HG03565 (cell line): ENCODE measurements around the gene ARHGAP33.

Experiments used
- ATAC-seq: cut with Tn5 transposase; IDR thresholded peaks from one replicate; pipeline ENCODE4 v1.9.1; 2021; ENCODE audit warnings: mild to moderate bottlenecking, moderate library complexity; ENCODE audit not compliant: unreplicated experiment

ARHGAP33 gene, protein sequence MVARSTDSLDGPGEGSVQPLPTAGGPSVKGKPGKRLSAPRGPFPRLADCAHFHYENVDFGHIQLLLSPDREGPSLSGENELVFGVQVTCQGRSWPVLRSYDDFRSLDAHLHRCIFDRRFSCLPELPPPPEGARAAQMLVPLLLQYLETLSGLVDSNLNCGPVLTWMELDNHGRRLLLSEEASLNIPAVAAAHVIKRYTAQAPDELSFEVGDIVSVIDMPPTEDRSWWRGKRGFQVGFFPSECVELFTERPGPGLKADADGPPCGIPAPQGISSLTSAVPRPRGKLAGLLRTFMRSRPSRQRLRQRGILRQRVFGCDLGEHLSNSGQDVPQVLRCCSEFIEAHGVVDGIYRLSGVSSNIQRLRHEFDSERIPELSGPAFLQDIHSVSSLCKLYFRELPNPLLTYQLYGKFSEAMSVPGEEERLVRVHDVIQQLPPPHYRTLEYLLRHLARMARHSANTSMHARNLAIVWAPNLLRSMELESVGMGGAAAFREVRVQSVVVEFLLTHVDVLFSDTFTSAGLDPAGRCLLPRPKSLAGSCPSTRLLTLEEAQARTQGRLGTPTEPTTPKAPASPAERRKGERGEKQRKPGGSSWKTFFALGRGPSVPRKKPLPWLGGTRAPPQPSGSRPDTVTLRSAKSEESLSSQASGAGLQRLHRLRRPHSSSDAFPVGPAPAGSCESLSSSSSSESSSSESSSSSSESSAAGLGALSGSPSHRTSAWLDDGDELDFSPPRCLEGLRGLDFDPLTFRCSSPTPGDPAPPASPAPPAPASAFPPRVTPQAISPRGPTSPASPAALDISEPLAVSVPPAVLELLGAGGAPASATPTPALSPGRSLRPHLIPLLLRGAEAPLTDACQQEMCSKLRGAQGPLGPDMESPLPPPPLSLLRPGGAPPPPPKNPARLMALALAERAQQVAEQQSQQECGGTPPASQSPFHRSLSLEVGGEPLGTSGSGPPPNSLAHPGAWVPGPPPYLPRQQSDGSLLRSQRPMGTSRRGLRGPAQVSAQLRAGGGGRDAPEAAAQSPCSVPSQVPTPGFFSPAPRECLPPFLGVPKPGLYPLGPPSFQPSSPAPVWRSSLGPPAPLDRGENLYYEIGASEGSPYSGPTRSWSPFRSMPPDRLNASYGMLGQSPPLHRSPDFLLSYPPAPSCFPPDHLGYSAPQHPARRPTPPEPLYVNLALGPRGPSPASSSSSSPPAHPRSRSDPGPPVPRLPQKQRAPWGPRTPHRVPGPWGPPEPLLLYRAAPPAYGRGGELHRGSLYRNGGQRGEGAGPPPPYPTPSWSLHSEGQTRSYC

DNA sequence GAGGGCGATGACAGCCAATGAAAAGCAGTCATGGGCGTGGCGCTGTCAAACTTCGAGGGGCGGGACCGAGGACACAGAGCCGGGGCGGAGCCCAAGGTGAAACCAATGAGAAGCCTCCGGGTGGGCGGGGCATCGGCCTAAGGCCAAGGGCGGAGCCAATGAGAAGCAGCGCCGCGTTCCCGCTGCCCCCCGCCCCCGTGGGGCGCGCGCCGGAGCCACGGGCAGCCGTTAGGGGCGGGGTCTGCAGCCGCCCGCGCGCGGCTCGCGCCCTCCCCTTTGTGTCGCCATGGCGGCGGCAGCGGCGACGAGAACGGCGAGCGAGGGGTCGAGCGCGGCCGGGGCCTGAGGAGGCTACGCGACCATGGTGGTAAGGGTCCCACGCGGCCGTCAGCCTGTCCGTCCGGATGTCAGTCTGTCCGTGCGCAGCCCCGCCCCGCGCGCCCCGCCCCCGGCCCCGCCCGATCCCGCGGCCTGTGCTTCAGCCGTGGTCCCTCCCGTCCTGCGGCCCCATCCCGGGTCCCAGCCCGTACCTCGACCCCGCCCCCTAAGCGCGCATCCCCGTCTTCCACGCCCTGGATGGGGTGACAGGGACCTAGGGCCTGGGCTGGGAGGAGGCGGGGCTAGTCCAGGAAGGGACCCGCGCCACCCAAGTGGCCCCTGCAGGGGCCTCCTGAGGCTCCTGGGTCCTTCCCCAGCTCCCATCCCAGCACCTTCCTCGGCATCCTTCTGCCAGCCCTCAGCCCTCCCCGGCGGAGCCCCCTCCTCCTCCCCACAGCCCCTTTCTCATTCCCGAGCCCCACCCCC lies at the start of gene ARHGAP33:
Gene ARHGAP33, plus strand, starts transcription at position 267 of the 804 bp plus-strand sequence. Its CDS starts 95 bp downstream, at position 362.
- peak; percentile 92 for ATAC-seq

DNA sequence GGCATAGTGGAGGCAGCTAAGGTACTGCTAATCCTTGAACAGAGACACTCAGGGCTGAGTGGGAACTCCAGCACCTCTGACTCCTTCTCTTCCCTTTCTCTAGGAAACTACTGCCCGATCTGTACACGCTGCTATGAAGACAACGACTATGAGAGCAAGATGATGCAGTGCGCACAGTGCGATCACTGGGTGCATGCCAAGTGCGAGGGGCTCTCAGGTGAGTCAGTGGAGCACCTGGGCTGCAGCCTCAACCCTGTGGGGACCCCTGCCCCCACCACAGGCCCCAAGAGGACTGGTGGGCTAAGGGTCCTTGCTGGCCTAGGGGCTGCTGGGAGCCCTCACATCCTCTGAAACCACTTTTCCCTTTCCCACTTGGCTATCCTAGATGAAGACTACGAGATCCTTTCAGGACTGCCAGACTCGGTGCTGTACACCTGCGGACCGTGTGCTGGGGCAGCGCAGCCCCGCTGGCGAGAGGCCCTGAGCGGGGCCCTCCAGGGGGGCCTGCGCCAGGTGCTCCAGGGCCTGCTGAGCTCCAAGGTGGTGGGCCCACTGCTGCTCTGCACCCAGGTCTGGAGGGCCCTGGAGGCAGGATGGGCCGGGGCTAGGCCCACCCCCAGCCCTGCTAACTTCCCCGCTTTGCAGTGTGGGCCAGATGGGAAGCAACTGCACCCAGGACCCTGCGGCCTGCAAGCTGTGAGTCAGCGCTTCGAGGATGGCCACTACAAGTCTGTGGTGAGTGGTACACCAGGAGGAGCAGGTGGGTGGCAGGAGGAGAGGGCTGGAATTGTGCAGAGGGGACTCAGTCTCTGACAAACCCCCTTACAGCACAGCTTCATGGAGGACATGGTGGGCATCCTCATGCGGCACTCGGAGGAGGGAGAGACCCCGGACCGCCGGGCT lies 48.1 kb upstream of the ARHGAP33 start:
- ATAC-seq = no peak

DNA sequence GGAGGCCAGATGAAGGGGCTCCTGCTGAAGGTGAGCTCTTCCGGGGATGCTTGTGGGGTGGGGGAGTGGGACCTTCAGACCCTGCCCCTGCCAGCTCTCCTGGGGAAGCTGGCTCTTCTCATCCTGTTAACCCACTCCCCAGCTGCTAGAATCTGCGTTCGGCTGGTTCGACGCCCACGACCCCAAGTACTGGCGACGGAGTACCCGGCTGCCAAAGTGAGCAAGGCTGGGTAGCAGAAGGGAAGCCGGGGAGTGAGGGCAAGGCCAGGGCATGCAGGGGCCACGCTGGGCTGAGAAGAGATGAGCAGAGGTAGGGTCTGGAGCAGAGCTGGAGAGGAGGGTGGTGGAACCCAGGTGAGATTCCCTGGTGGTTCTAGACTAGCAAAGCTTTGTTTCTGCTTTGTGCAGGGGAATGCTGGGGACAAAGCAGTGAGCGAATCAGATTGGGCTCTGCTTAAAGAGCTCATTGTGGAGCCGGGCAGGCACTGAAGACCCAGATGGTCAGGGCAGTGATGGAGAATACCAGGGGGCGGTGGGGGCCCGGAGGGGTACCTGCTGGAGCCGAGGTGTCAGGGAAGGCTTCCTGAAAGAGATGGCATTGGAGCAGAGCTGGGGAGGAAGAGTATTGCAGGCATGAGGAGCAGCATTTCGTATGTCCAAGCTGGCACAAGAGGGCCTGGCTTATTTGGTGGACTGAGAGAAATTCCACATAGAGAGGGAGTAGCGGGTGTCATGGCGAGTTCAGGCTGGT lies 47.2 kb upstream of the ARHGAP33 start:
- ATAC-seq = no peak

DNA sequence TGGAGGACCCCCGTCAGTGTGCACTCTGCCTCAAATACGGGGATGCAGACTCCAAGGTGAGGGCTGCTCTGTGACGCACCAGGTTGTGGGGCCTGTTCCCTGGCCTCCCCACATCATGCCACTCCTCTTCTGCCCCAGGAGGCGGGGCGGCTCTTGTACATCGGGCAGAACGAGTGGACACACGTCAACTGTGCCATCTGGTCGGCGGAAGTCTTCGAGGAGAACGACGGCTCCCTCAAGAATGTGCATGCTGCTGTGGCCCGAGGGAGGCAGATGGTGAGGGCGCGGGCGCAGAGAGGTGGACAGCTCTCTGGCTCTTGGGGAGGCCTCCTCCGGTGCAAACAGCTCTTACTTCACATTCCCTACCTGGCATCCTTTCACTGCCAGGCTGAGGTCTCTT lies 46.3 kb upstream of the ARHGAP33 start:
- no peak for ATAC-seq

DNA sequence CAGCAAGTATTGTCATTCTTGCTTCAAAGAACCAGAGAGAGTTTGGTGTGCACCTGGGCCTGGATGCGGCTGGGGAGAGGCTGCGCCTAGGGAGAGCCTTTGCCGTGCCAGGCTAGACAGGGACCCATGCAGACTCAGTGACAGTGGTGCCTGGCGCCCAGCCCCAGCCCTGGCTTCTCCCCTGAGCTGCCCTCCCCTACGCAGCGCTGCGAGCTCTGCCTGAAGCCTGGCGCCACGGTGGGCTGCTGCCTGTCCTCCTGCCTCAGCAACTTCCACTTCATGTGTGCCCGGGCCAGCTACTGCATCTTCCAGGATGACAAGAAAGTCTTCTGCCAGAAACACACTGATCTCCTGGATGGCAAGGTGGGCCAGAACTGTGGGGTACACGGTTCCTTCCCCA lies 45.6 kb upstream of the ARHGAP33 start:
- no peak for ATAC-seq

DNA sequence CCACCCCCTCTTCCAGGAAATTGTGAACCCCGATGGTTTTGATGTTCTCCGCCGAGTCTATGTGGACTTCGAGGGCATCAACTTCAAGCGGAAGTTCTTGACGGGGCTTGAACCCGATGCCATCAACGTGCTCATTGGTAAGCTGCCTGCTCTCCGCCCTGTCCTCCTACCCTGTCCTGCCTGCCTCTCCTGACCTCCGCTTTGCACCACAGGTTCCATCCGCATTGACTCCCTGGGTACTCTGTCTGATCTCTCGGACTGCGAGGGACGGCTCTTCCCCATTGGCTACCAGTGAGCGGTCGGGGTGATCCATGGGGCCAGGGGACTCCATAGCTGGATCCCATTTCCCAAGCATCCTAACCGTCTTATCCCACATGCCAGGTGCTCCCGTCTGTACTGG lies 45.0 kb upstream of the ARHGAP33 start:
- no peak for ATAC-seq

DNA sequence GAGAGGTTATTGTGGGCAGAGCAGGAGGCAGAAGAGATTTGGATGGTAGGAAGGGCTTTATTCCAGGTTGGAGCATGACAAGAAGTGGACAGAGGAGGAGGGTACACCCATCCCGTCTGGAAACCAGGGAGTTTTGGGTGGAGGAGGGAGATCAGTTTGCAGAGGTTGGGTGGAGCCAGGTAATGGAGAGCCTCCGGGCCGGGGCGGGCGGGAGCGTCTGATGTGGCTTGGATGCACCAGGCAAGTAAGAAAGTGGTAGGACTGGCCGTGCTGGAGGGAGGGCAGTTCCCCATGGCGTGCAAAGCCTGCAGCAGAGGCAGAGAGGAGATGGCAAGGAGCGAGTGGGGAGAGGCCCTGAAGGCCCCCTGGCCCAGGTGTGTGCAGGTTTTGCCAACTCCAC lies 44.0 kb upstream of the ARHGAP33 start:
- no peak for ATAC-seq

DNA sequence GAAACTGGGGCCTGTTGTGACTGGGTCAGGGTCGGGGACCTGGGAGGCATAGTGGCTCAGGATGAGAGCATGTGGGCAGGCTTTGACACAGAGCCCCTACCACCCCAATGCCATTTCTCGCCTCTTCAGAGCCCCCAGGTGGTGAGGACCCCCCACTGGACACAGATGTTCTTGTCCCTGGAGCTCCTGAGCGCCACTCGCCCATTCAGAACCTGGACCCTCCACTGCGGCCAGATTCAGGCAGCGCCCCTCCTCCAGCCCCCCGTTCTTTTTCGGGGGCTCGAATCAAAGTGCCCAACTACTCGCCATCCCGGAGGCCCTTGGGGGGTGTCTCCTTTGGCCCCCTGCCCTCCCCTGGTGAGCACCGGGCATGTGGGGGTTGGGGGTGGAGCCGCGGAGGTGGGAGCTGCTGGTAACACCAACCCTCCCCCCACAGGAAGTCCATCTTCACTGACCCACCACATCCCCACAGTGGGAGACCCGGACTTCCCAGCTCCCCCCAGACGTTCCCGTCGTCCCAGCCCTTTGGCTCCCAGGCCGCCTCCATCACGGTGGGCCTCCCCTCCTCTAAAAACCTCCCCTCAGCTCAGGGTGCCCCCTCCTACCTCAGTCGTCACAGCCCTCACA lies 43.5 kb upstream of the ARHGAP33 start:
- no peak for ATAC-seq

DNA sequence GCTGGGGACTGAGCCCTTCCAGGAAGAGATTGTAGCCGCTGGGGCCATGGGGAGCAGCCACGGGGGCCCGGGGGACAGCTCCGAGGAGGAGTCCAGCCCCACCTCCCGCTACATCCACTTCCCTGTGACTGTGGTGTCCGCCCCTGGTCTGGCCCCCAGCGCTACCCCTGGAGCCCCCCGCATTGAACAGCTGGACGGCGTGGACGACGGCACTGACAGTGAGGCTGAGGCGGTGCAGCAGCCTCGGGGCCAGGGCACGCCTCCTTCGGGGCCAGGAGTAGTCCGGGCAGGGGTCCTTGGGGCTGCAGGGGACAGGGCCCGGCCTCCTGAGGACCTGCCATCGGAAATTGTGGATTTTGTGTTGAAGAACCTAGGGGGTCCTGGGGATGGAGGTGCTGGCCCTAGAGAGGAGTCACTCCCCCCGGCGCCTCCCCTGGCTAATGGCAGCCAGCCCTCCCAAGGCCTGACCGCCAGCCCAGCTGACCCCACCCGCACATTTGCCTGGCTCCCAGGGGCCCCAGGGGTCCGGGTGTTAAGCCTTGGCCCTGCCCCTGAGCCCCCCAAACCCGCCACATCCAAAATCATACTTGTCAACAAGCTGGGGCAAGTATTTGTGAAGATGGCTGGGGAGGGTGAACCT lies 42.7 kb upstream of the ARHGAP33 start:
- no peak for ATAC-seq

DNA sequence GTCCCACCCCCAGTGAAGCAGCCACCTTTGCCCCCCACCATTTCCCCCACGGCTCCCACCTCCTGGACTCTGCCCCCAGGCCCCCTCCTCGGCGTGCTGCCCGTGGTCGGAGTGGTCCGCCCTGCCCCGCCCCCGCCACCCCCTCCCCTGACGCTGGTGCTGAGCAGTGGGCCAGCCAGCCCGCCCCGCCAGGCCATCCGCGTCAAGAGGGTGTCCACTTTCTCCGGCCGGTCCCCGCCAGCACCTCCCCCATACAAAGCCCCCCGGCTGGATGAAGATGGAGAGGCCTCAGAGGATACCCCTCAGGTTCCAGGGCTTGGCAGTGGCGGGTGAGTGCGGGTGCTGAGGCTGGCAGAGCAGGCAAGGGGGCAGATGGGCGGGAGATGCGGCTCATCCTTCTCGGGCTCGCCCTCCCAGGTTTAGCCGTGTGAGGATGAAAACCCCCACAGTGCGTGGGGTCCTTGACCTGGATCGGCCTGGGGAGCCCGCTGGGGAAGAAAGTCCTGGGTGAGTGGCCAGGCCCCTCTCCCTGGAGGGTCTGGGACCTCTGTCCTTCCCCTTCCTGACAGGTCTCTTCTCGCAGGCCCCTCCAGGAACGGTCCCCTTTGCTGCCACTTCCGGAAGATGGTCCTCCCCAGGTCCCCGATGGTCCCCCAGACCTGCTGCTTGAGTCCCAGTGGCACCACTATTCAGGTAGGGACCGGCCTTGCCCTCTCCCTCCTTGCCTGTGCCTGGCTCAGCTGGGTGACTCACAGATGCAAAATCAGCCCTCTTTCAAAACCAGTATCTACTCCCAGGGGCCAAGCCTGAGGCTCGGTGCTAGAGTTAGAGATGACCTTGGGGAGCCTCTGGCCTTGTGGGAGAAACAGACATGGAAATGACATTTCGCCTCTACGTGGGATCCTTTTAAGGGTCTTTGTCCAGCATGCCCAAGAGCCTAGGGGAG lies 41.9 kb upstream of the ARHGAP33 start:
- no peak for ATAC-seq

DNA sequence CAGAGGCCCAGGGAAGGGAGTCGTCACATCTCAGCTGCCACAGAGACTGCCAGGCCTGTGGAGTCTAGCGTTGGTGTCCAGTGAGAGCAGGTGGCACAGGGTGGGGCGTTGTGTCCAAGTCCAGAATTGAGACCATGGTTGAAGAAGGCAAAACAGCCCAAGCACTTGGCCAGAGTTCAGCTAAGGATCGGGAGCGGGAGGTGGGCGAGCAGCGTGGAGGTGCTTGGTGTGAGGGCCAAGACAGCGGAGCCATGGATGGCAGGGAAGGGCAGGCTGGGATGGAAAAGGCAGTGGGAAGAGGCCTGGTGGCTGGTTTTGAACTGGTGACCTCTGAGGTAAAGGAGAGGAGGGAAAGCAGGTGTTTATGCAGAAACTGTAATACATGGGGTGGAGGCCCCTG lies 41.1 kb upstream of the ARHGAP33 start:
- no peak for ATAC-seq

DNA sequence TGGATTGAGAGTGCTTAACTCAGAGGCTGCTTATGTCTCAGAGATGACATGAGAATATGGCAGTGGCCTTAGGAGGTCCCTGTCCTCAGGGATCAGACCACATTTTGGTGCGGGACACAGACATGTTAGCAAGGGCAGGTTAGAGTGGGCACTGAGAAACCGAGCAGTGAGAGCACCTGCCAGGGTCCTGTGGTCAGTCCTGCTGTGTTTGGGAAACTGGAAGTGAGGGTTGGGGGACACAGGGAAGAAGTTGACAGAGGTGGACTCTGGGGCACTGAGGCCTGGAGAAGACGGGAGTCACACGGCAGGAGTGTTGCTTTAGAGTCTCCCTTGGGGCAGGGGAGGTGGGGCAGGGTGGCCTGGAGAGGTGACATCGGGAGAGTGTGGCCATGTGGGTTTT lies 40.5 kb upstream of the ARHGAP33 start:
- no peak for ATAC-seq

DNA sequence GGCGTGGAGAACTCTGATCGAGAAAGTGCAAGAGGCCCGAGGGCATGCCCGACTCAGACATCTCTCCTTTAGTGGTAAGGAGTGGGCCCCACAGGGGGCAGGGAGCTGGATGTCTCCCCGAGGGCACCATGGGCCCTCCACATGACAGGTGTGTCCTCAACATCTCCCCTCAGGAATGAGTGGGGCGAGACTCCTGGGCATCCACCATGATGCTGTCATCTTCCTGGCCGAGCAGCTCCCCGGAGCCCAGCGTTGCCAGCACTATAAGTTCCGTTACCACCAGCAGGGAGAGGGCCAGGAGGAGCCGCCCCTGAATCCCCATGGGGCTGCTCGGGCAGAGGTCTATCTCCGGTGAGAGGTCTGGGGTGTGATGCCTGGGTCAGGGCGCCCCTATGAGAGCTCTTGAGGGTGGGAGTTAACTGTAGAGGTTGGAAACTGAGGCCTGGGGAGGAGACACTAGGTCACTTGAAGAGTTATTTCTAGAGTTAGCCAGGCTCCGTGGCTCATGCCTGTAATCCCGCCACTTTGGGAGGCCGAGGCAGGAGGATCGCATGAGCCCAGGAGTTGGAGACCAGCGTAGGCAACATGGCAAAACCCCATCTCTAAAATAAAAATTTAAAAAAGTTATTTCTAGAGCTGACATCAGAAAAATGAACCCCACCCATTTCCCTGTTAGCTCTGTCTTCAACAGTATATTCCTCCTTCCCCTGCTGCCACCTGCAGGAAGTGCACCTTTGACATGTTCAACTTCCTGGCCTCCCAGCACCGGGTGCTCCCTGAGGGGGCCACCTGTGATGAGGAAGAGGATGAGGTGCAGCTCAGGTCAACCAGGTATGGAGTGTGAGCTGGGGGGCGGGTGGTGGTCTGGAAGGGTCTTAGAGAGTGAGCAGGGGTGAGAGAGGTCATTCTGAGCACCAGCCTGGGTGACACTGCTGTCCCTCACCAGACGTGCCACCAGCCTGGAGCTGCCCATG lies 38.2 kb upstream of the ARHGAP33 start:
- no peak for ATAC-seq

DNA sequence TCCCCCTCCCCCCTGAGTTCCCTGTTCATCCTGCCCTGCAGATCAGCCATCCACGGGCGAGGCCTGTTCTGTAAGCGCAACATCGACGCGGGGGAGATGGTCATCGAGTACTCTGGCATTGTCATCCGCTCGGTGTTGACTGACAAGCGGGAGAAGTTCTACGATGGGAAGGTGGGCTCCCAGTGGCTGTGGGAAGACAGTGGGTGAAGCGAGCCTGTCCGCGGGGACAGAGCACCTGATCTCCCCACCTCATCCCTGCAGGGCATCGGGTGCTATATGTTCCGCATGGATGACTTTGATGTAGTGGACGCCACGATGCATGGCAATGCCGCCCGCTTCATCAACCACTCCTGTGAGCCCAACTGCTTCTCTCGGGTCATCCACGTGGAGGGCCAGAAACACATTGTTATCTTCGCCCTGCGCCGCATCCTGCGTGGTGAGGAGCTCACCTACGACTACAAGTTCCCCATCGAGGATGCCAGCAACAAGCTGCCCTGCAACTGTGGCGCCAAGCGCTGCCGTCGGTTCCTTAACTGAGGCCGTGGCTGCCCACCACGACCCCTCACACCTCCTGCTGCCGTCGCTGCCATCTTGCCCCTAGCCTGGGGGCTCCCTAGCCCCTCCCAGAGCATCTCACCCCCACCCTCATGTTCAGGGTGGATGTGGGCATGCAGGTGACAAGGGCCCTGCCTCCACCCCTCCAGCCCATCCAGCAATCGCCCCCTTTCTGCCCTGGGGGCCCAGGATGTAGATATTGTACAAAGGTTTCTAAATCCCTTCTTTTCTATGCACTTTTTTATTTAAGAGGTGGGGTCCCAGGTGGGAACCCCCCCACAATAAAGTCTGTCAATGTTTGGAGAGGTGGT lies 37.1 kb upstream of the ARHGAP33 start:
- no peak for ATAC-seq

DNA sequence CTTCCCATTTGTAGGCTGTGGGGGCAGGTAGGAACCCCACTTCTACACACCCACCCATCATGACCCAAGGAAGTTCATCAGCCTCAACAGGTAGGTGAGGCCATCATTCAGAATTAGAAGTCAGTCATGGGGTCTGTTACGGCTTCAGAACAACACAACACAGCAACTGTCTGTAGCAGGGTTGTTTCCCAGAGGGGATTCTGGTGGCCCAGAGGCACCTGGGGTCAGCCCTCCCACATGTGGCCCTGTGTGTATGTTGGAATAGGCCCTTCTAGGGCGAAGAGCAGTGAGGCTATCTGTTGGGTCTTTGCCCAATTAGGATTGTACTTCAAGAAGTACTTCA lies 36.5 kb upstream of the ARHGAP33 start:
- no peak for ATAC-seq
